Testis (tissue), 2 donors: ENCODE results near the gene SSU72.
"Not testable (repeated sequence)": the region's sequence is repeated elsewhere in the genome, so short reads cannot be mapped to it uniquely, and the experiment has no call there.

Source experiments
- CTCF ChIP-seq, 3 experiments: fragments of 450-650 bp in 2 of 3; fragments of 200-600 bp in 1 of 3; sonication (generic) in 1 of 3; IDR thresholded peaks; one replicate each; pipeline ENCODE4 v1.5.1; 2016 to 2019; ENCODE audit warnings: antibody characterized with exemption in 3 of 3, mild to moderate bottlenecking in 2 of 3, moderate library complexity in 1 of 3
- POLR2A ChIP-seq: fragments of 450-650 bp; IDR thresholded peaks from one replicate; pipeline ENCODE4 v1.6.1; 2017; ENCODE audit warnings: antibody characterized with exemption, mild to moderate bottlenecking, moderate library complexity

DNA sequence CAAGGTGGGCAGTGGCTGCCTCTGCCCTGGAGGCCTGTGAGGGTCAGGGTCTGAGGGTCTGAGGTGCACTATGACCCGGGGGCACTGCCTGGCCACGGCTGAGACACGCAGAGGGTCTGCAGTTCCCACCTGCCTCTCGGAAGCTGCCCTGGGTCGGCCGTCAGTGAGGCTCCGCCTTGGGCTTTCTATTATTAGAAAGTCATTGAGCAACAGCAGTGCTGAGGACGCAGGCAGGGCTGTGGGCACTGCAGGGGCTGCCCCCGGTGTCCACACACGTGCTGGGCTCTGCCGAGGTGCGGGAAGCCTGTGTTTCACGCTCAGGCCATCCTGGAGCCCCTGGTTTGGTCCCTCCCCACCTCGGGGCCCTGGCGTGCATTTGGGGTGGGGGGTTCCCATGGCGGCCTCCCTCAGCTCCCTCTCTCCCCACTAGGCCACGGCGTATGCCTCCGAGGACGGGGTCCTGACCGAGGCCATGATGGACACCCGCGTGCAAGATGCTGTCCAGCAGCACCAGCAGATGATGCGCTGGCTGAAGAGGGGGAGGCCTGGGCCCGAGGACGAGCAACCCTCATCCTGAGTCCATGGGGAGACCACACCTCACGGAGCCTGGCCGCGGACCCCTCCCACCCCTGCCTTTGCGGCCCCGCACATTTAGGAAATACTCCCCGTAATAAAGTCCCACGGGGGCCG lies 65.7 kb downstream of the SSU72 start:
- TF ChIP-seq CTCF (IDR thresholded peaks at IDR 0.05); POLR2A: not testable (repeated sequence)
